ENCODE measurements around the gene CPT1C.

Gene CPT1C

DNA sequence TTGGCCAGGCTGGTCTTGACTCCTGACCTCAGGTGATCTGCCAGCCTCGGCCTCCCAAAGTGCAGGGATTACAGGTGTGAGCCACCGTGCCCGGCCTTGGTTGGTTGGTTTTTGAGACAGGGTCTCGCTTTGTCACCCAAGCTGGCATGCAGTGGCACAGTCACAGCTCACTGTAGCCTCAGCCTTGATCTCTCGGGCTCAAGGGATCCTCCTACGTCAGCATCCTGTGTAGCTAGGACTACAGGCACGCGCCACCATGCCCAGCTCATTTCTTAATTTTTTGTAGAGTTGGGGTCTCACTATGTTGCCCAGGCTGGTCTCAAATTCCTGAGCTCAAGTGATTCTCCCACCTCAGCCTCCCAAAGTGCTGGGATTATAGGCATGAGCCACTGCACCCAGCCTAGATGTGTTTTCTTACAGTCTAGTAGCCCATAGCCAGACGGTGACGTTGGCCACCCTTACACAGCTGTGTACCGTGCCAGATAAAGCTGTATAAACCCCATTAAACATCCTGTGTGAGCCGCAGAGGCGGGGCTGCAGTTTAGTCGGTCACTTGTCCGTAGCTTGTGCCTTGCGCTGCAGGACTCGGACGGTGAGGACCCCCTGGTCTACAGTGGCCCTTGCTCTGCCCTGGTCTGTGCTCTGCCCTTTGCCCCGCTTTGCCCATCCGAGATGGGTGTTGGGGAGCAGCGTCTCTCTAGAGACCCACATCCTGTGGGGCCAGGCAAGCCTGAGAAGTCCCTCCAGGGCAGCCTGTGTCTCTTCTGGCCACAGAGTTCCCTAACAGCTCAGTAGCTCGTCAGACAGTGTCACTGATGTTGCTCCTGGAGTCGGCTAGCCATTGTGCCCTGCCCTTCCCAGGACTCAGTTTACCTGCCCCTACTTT is 35.1 kb upstream of the CPT1C start:
- Mint-ChIP-seq H3K4me3 (no peak overlapping the region), H3K4me1 (ENCODE audit: low read depth) (peaks cover 7% of the 10 kb centered on the region), H3K9me3 (no peaks in the 10 kb centered on the region), H3K27me3 (ENCODE audit: low read depth) (no peaks in the 10 kb centered on the region), H3K27ac (peak overlapping the region; percentile 59), H3K36me3 (ENCODE audit: low read depth) (peaks cover 35% of the 10 kb centered on the region)

DNA sequence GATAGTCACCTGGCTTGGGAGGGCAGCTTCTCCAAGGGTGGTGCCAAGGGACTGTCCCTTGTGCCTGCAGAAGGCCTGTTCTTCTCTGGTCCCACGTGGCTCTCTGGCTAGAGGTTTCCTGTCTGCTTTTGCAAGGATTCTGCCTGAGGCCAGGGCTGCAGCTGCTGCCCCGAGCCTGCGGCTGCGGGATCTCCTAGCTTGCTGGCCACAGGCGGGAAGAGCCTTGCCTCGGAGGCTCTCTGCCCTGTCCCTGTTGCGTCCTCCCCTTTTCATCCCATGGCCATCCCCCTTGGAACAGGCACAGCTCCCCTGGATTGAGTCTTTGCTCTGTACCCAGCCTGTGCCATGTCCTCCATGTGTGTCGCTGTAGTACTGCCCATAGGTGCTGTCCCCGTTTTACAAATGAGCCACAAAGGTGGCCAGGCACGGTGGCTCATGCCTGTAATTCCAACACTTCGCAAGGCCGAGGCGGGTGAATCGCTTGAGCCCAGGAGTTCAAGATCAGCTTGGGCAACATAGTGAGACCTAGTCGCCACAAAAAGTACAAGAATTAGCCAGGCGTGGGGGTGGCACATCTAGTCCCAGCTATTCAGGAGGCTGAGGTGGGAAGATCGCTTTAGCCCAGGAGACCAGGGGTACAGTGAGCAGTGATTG is 34.3 kb upstream of the CPT1C start:
- Mint-ChIP-seq H3K4me1 (ENCODE audit: low read depth) (peaks cover 7% of the 10 kb centered on the region), H3K4me3 (no peak overlapping the region), H3K9me3 (no peaks in the 10 kb centered on the region), H3K27ac (no peak overlapping the region), H3K36me3 (ENCODE audit: low read depth) (peaks cover 33% of the 10 kb centered on the region), H3K27me3 (ENCODE audit: low read depth) (no peaks in the 10 kb centered on the region)

GRCh38 chr19:49657493-49658138 is 33.3 kb upstream of the CPT1C start:
- H3K4me3 Mint-ChIP-seq = no peak overlapping the region
- peaks cover 9% of the 10 kb centered on the region for H3K4me1 Mint-ChIP-seq (ENCODE audit: low read depth)
- no peaks in the 10 kb centered on the region for H3K9me3 Mint-ChIP-seq
- H3K36me3 Mint-ChIP-seq (ENCODE audit: low read depth) = peaks cover 35% of the 10 kb centered on the region
- no peaks in the 10 kb centered on the region for H3K27me3 Mint-ChIP-seq (ENCODE audit: low read depth)
- H3K27ac Mint-ChIP-seq = no peak overlapping the region

DNA sequence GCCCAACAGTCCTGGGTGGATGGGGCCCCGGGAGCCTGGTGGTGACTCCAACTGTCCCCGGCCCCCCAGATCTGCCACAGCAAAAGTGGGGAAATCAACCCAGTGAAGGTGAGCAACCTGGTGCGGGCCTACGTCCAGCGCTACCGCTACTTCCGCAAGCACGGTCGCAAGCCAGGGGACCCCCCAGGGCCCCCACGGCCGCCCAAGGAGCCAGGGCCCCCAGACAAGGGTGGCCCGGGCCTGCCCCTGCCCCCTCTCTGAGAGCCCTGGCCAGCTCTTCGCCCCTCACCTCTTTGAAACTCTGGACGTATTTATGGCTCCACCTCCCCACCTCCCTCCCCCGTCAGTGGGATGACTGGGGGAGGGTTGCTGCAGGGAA is 32.8 kb upstream of the CPT1C start:
- Mint-ChIP-seq H3K27me3 (ENCODE audit: low read depth) (no peaks in the 10 kb centered on the region), H3K36me3 (ENCODE audit: low read depth) (peaks cover 39% of the 10 kb centered on the region), H3K4me1 (ENCODE audit: low read depth) (peaks cover 14% of the 10 kb centered on the region), H3K9me3 (no peaks in the 10 kb centered on the region), H3K27ac (no peak overlapping the region), H3K4me3 (no peak overlapping the region)

- no peak overlapping the region for H3K27ac Mint-ChIP-seq
- H3K36me3 Mint-ChIP-seq (ENCODE audit: low read depth) = peaks cover 37% of the 10 kb centered on the region
- H3K4me3 Mint-ChIP-seq = no peak overlapping the region
These were observed 32.1 kb upstream of the CPT1C start for GRCh38 chr19:49658566-49659442.

DNA sequence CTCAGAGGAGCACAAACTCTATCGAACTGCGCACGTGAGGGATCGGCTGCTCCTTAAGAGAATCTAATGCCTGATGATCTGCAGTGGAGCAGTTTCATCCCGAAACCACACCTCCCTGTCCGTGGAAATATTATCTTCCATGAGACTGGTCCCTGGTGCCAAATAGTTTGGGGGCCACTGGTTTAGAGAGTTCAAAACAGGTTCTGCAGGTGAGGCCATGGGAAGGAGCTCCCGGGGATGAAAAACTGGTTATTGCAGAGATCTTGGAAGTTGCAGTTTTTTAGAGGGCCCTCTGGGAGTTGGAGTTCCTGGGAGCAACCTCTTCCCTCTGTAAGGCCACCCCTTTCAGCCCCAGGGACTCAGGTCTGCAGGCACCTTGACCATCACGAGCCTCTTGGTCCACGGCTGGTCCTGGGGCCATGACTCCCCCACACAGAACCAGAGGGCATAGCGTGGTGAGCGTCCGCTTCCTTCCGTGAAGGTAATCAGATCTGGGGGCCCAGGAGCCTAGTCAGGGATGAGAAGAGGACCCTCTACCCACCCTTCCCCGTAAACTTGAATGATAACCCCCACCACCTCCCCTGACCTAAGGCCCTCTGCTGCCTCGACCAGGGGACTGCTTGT is 30.5 kb upstream of the CPT1C start:
- no peaks in the 10 kb centered on the region for H3K9me3 Mint-ChIP-seq
- no peak overlapping the region for H3K4me3 Mint-ChIP-seq
- H3K4me1 Mint-ChIP-seq (ENCODE audit: low read depth) = peaks cover 24% of the 10 kb centered on the region
- H3K36me3 Mint-ChIP-seq (ENCODE audit: low read depth) = peaks cover 31% of the 10 kb centered on the region
- peak overlapping the region; percentile 41 for H3K27ac Mint-ChIP-seq
- H3K27me3 Mint-ChIP-seq (ENCODE audit: low read depth) = no peaks in the 10 kb centered on the region

More at GRCh38 chr19:49658566-49659442, 32.1 kb upstream of the CPT1C start:
- H3K4me1 Mint-ChIP-seq (ENCODE audit: low read depth) = peaks cover 17% of the 10 kb centered on the region
- no peaks in the 10 kb centered on the region for H3K9me3 Mint-ChIP-seq
- no peaks in the 10 kb centered on the region for H3K27me3 Mint-ChIP-seq (ENCODE audit: low read depth)

GRCh38 chr19:49662011-49662410 is 28.9 kb upstream of the CPT1C start:
- no peaks in the 10 kb centered on the region for H3K27me3 Mint-ChIP-seq (ENCODE audit: low read depth)
- peaks cover 35% of the 10 kb centered on the region for H3K4me1 Mint-ChIP-seq (ENCODE audit: low read depth)
- H3K4me3 Mint-ChIP-seq = no peak overlapping the region
- no peaks in the 10 kb centered on the region for H3K9me3 Mint-ChIP-seq
- H3K36me3 Mint-ChIP-seq (ENCODE audit: low read depth) = peaks cover 28% of the 10 kb centered on the region
- no peak overlapping the region for H3K27ac Mint-ChIP-seq

DNA sequence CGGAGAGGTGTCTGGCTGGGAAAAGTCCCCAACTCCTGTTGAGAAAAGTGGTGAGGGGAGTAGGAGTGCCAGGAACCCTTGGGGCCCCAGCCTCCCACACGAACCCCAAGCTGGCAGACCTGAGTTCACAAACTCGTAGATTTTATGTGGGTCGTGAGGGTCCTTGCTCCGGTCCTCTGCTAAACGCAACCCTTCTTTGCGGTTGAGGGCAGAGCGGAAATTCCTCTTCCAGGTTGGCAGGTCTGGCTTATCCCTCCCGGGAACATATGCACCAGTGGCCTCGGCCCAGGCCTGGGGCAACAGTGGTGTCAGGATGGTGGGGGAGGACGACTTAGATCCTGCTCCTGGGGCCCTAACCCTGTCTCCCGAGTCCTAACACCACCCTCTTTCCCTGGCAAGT is 27.7 kb upstream of the CPT1C start:
- peak overlapping the region; percentile 97 for H3K4me3 Mint-ChIP-seq
- H3K27me3 Mint-ChIP-seq (ENCODE audit: low read depth) = no peaks in the 10 kb centered on the region
- peaks cover 39% of the 10 kb centered on the region for H3K4me1 Mint-ChIP-seq (ENCODE audit: low read depth)
- peaks cover 23% of the 10 kb centered on the region for H3K36me3 Mint-ChIP-seq (ENCODE audit: low read depth)
- peak overlapping the region; percentile 92 for H3K27ac Mint-ChIP-seq
- no peaks in the 10 kb centered on the region for H3K9me3 Mint-ChIP-seq

GRCh38 chr19:49664171-49665035 is 26.5 kb upstream of the CPT1C start:
- peaks cover 23% of the 10 kb centered on the region for H3K36me3 Mint-ChIP-seq (ENCODE audit: low read depth)
- H3K27me3 Mint-ChIP-seq (ENCODE audit: low read depth) = no peaks in the 10 kb centered on the region
- peak overlapping the region; percentile 92 for H3K27ac Mint-ChIP-seq
- H3K9me3 Mint-ChIP-seq = no peaks in the 10 kb centered on the region
- peaks cover 42% of the 10 kb centered on the region for H3K4me1 Mint-ChIP-seq (ENCODE audit: low read depth)
- peak overlapping the region; percentile 97 for H3K4me3 Mint-ChIP-seq

- Mint-ChIP-seq H3K9me3 (no peaks in the 10 kb centered on the region), H3K27me3 (ENCODE audit: low read depth) (no peaks in the 10 kb centered on the region), H3K4me1 (ENCODE audit: low read depth) (peaks cover 45% of the 10 kb centered on the region), H3K36me3 (ENCODE audit: low read depth) (peaks cover 21% of the 10 kb centered on the region), H3K4me3 (peak overlapping the region; percentile 97), H3K27ac (peak overlapping the region; percentile 92)
These were observed 25.9 kb upstream of the CPT1C start for GRCh38 chr19:49665036-49665350.

DNA sequence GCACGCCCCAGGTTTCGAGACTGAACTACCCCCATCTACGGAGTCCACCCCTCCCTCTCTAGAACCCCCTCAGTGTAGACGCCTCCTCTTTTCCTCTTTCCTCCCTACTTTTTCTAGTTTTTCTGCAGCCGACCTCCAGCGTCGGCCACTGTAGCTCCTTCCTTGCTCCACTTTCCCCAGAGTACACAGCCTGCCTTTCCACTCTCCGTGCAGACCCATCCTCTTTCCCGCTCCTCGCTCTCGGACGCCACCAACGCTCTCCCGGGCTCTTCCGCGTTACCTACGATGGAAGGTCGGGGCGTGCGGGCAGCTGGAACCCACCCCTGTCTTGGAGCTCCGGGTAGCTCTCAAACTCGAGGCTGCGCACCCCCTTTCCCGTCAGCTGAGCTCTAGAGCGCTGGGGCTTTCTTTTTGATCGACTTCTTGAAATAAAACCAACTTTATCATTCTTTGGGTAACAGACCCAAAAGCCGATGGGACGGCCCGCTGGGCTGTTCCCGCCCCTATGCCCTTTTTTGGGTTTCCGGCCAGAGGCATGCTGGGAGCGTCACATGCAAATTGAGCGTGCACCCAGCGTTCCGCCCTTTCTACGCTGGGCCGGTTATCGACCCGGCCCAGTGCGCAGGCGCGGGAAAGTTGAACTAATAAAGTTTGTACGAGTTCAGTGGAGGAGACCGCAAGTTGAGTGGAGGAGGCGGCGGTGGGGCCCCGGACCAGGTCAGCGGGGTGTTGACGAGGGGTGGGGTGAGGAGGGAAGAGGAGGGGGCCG is 25.4 kb upstream of the CPT1C start, which contains the start of the genes BCL2L12 and IRF3:
TSS of gene BCL2L12 (plus strand) at position 583 of the 769 bp plus-strand sequence. CDS start 760 bp downstream, outside the sequence.
TSS of gene IRF3 (minus strand) at position 507 of the 769 bp plus-strand sequence. CDS start 1,019 bp downstream, outside the sequence.
- Mint-ChIP-seq H3K4me3 (peak within 1 kb of the TSS; percentile 97), H3K27ac (peak within 1 kb of the TSS; percentile 92), H3K36me3 (ENCODE audit: low read depth) (peaks cover 17% of the 10 kb centered on the region), H3K9me3 (no peaks in the 10 kb centered on the region), H3K27me3 (ENCODE audit: low read depth) (no peaks in the 10 kb centered on the region), H3K4me1 (ENCODE audit: low read depth) (peaks cover 41% of the 10 kb centered on the region)

DNA sequence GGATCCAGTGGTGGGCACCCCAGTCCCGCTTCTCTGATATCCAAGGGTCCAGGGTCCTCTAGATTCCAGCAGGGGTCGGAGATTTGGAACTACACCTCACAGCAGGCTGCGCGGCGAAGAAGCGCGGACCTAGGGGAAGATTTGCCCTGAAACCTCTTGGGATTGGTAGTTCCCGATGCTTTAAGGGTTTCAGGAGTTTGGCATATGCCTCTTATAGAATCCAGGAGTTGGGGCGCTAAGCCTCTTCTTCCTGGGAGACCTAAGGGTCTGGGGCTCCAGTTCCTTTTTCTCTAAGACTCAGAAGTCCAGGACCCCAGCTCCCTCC is 24.8 kb upstream of the CPT1C start:
- peak overlapping the region; percentile 97 for H3K4me3 Mint-ChIP-seq
- H3K4me1 Mint-ChIP-seq (ENCODE audit: low read depth) = peaks cover 41% of the 10 kb centered on the region
- peak overlapping the region; percentile 92 for H3K27ac Mint-ChIP-seq
- no peaks in the 10 kb centered on the region for H3K9me3 Mint-ChIP-seq
- no peaks in the 10 kb centered on the region for H3K27me3 Mint-ChIP-seq (ENCODE audit: low read depth)
- peaks cover 17% of the 10 kb centered on the region for H3K36me3 Mint-ChIP-seq (ENCODE audit: low read depth)

Data from T-helper 1 cell treated with Interleukin-12 subunit alpha and Interleukin-12 subunit beta and Interleukin-4 antibody, amounts not matched to agents 30 μg/mL and 1 μg/mL, for 36 hours (primary cell).